Activated CD8-positive, alpha-beta memory T cell treated with anti-CD3 and anti-CD28 coated beads, Interleukin-2, amount 50 U/mL, for 1 hour (primary cell): ENCODE data around the gene XRCC6.
"Not testable (repeated sequence)": the region's sequence is repeated elsewhere in the genome, so short reads cannot be mapped to it uniquely, and the experiment has no call there.

Experiments
- DNase-seq: peaks from one replicate; pipeline ENCODE4 v3.0.0-alpha.2; 2020; ENCODE audit errors: extremely low read depth

The XRCC6 gene

GRCh38 chr22:41621099-41621910 lies at the start of gene XRCC6:
Gene XRCC6, plus strand, starts transcription at chr22:41621295. Its CDS starts 710 bp downstream, at chr22:41622005.
- peak; percentile 99 for DNase-seq

GRCh38 chr22:41571786-41572185 lies 49.3 kb upstream of the XRCC6 start:
- DNase-seq: no peak

GRCh38 chr22:41572305-41572704 lies 48.8 kb upstream of the XRCC6 start:
- not testable (repeated sequence) for DNase-seq

GRCh38 chr22:41573677-41574076 lies 47.4 kb upstream of the XRCC6 start:
- DNase-seq: no peak

- no peak for DNase-seq
Measured at GRCh38 chr22:41574847-41575381, 46.2 kb upstream of the XRCC6 start.

- DNase-seq: no peak
Measured at GRCh38 chr22:41575533-41575932, 45.6 kb upstream of the XRCC6 start.

DNA sequence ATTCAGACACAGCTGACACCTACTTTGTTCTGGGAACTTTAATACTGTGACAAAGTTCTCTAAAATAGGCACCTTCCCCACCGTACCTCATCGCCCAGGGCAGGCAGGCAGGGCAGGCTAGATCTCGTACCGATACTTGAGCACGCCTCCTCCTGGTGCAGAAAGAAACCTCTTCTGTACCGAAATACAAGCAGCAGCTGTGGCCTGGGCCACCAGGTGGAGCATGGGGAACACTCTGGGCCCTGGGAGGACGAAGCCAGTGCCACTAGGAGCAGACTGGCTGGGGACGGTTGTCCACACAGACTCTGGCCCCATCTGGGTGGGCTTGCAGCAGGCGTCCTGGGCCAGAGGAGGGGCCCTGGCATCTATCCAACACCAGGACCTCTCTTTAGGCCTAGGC lies 44.2 kb upstream of the XRCC6 start:
- DNase-seq: no peak

- no peak for DNase-seq
Measured at GRCh38 chr22:41578114-41578513, 43.0 kb upstream of the XRCC6 start.

DNA sequence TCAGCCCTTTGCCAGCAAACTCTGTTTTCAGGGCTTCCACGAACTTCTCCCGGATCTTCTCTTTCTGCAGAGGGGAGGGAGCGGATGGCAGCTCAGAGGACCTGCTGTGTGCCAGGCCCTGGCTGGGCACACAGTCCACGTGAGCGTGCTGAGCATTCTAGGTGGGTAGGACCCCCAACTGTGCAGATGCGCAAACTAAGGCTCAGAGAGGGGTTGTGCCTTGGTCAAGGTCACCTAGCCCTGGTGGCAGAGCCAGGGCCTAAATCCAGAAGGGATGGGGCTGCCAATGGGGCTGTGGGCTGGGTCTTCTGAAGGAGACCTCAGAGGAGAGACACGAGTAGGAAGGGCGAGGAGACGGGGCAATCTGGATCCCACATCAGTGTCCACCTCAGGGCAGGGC lies 42.3 kb upstream of the XRCC6 start:
- DNase-seq: no peak

DNA sequence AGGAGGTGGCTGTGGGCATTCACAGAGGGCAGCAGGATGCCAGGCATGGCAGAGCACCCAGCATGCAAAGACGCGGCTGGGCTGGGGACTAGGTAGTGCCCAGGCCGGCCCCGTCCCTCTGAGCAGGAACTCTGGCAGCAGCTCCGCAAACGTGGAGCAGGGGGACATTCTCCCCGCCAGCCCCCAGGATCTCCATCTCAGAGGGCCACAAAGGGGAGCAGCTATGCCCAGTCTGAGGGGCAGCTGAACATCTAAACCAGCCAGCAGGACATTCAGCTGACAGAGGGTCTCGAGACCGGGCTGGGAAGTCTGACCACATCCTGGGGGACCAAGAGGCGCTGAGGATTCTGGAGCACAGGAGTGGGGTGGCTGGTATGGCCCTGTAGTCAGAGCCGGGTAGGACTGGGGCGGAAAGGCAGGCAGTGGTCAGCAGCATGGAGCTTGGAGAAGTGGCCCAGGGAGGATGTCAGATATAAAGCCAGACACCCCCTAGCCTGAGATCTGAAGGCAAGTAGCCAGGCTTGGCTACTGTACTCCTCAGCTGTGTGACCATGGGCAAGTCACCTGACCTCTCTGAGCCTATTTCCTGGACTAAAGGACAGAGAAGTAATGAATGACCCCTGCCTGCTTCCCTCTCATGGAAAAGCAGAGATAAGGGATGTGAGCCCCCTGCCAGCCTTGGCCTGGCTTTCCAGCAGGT lies 41.6 kb upstream of the XRCC6 start:
- no peak for DNase-seq

DNA sequence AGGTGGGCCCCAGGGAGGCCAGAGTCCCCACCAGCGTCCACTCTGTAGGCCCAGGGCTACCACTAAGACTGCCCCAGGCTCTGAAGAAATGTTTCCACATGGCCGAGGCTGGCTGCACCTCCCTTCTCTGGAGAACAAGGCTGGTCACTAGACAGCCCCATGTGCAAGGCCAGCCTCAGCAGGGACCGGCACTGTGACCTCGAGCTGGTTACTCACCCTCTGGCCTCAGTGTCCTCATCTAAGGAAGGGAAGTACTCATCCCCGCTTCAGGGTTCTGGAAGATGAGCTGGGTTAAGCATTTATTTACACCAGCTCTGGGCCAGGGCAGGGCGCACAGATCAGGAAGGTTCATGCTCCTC lies 41.1 kb upstream of the XRCC6 start:
- no peak for DNase-seq

- DNase-seq: no peak
Measured at GRCh38 chr22:41582694-41583093, 38.4 kb upstream of the XRCC6 start.

DNA sequence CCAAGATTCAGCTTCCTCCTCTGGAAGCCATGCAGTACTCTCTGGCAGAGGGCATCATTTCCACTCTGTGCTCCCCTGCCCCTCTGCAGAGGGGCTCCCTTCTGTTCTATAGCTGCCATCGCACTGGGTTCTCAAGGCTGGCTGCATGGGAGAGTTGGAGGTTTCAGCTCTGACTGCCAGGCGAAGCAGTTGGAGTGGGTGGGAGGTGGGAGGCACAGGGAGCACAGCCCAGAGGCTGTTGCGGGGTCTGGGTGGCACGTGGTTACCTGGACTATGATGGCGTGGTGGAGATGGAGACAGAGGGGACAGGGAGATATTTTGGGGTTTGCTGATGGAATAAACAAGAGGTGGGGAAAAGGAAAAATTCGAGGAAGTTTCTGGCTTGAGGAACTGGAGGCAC lies 36.2 kb upstream of the XRCC6 start:
- DNase-seq: no peak

GRCh38 chr22:41585898-41586297 lies 35.2 kb upstream of the XRCC6 start:
- no peak for DNase-seq

DNA sequence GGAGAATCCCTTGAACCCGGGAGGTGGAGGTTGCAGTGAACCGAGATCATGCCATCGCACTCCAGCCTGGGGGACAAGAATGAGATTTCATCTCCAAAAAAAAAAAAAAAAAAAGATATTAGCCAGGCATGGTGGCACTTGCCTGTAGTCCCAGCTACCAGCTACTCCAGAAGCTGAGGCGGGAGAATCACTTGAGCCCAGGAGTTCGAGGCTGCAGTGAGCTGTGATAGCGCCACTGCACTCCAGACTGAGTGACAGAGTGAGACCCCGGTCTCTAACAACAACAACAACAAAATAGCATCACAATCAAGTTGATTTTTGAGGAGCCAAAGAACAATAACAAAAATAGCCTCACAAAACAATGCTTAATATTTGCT lies 33.8 kb upstream of the XRCC6 start:
- no peak for DNase-seq

DNA sequence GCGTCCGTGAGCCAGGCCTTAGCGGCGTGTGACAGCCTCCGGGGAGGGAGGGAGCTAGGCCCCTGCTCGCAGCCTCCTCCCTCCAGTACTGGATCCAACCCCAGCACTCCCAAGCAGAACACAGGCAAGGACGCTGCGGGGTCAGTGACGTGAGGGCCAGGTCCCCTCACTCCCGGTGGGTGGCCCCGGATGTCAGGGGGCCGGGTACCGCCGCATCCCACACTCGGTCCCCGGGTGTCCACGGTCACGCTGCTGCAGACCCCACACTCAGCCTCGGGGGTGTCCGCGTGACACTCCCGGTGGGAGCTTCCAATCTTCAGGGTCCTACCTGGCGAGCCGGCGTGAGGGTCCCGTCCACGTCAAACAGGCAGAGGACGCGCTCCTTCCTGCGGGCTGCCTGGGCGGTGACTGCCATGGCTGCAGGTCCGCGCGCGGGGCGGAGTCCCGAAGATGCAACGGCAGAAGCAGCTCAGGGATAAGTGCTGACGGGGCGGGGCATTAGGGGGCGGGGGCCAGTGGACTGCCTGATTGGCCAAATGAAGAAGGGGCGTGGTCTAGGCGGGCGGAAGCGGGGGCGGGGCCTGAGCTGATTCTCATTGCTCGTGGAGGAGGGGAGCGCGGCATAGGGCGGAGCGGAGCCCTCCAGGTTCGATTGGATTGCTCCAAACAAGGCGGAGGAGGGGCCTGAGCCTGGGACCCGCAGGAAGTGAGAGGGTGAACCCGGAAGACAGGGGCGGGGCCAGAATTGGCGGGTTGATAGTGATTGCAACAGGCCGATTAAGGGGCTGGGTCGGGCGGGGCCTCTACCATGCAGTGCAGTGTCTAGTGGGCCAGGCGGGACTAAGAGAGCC lies 31.5 kb upstream of the XRCC6 start, which contains the start of gene PMM1:
PMM1 (minus strand) TSS at position 450 of the 851 bp plus-strand sequence; CDS start at position 415, 35 bp downstream.
- DNase-seq: peak; percentile 100

DNA sequence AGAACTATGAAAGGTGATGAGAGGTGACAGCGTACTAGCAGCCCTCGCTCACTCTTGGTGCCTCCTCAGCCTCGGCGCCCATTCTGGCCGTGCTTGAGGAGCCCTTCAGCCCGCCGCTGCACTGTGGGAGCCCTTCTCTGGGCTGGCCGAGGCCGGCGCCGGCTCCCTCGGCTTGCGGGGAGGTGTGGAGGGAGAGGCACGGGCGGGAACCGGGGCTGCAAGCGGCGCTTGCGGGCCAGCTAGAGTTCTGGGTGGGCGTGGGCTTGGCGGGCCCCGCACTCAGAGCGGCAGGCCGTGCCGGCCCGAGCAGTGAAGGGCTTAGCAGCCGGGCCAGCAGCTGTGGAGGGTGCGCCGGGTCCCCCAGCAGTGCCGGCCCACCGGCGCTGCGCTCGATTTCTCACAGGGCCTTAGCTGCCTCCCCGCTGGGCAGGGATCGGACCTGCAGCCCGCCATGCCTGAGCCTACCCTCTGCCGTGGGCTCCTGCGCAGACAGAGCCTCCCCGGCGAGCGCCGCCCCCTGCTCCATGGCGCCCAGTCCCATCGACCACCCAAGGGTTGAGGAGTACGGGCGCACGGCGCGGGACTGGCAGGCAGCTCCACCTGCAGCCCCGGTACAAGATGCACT lies 27.6 kb upstream of the XRCC6 start:
- not testable (repeated sequence) for DNase-seq

- no peak for DNase-seq
Measured at GRCh38 chr22:41595703-41596102, 25.4 kb upstream of the XRCC6 start.

- no peak for DNase-seq
Measured at GRCh38 chr22:41596776-41597634, 24.1 kb upstream of the XRCC6 start.

GRCh38 chr22:41597635-41597953 lies 23.5 kb upstream of the XRCC6 start:
- no peak for DNase-seq

DNA sequence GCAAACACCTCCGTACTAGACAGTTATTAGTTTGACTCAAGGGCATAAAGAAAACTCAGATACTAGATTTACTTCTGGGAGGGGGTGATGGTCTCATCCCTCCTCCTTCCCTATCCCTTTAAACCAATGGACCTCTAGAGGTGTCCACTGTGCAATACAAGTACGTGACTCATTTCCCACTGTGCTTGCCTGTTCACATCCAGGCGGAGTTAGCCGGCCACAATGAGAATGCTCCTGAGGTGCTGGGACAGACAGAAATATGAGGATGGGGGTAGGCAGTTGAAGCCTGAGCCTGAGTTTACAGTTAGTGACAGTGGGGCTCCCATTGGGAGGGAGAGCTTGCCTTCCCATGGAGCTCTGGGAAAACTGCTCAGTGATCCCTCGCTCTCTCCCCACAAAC lies 23.0 kb upstream of the XRCC6 start:
- DNase-seq: no peak
